GM23338 (cell line): Measurements from ENCODE around the gene MLEC.

ENCODE experiments used
- CREB1 ChIP-seq: fragments of 250-450 bp; sonication (Bioruptor Pico); IDR thresholded peaks from 2 replicates; pipeline ENCODE4 v1.5.0; 2020; ENCODE audit warnings: low read depth, mild to moderate bottlenecking, moderate library complexity
- CTCF ChIP-seq, 2 experiments: fragments of 200-600 bp in 1 of 2; sonication (generic) in 1 of 2; conservative IDR thresholded peaks; 2 replicates each; pipeline versions ENCODE4 v1.5.1 to v1.6.1; 2016 to 2017; ENCODE audit warnings: antibody characterized with exemption in 2 of 2, low read depth in 2 of 2, mild to moderate bottlenecking in 2 of 2, moderate library complexity in 1 of 2
- ETS1 ChIP-seq: IDR thresholded peaks from 2 replicates; pipeline ENCODE4 v1.6.1; 2016; ENCODE audit warnings: antibody characterized with exemption
- EZH2 ChIP-seq: fragments of 200-600 bp; sonication (generic); IDR thresholded peaks from one replicate; pipeline ENCODE4 v1.8.0; 2017; ENCODE audit warnings: antibody characterized with exemption, mild to moderate bottlenecking, low read depth; ENCODE audit not compliant: unreplicated experiment
- EZH2phosphoT487 ChIP-seq: fragments of 200-600 bp; sonication (generic); IDR thresholded peaks from one replicate; pipeline ENCODE4 v1.8.1; 2018; ENCODE audit warnings: antibody characterized with exemption; ENCODE audit not compliant: unreplicated experiment
- JUNB ChIP-seq: IDR thresholded peaks from one replicate; pipeline ENCODE4 v1.6.1; 2016; ENCODE audit warnings: antibody characterized with exemption; ENCODE audit not compliant: unreplicated experiment
- POLR2AphosphoS5 ChIP-seq: IDR thresholded peaks from 2 replicates; pipeline ENCODE4 v1.6.1; 2016; ENCODE audit warnings: antibody characterized with exemption, low read depth
- REST ChIP-seq: IDR thresholded peaks from one replicate; pipeline ENCODE4 v1.6.1; 2018; ENCODE audit warnings: antibody characterized with exemption; ENCODE audit not compliant: unreplicated experiment
- STAT1 ChIP-seq: IDR thresholded peaks from one replicate; pipeline ENCODE4 v1.6.1; 2016; ENCODE audit warnings: antibody characterized with exemption; ENCODE audit not compliant: unreplicated experiment

GRCh38 chr12:120649442-120650232 is 37.3 kb upstream of the MLEC start:
- TF ChIP-seq CTCF (conservative IDR thresholded peaks at IDR 0.05; ENCODE audit: low read depth in 2 of 2) = peak; percentile 4 to 38; a peak in 1 of 4 replicates
- TF ChIP-seq EZH2phosphoT487 = no peak
- no peak for TF ChIP-seq EZH2
- TF ChIP-seq JUNB = no peak
- TF ChIP-seq POLR2AphosphoS5 = no peak
- no peak for TF ChIP-seq REST
- TF ChIP-seq STAT1 = no peak
- no peak for TF ChIP-seq ETS1
- TF ChIP-seq CREB1 (CRISPR knock-in tag) = no peak
